HepG2 (cell line): ENCODE results near the gene ARG2. TPM values are rescaled to one million over a fixed set of nuclear protein-coding genes. Genes with fewer than 3 reads are reported as not detected.

Experiments used
- ATAC-seq: fragments of 200-7000 bp; cut with Tn5 transposase; 3 replicates; pipeline ENCODE4 v1.9.1; 2020; ENCODE audit warnings: mild to moderate bottlenecking, moderate library complexity
- BruUV-seq: library from RNA; stranded (reverse); fragments of 400-500 nt; replicated peaks from 2 replicates; lab custom pipeline; 2021; lab: Mats Ljungman, UMichigan
- CTCF ChIA-PET: fragments of 300-600 bp; formaldehyde crosslinking; extraction: SDS; loops from one replicate; lab custom pipeline; 2021; ENCODE audit warnings: low total read pairs, inconsistent platforms, low intra/inter-chr PET ratio; lab: Yijun Ruan, JAX
- POLR2A ChIA-PET: fragments of 350-600 bp; sonication (Branson Sonifier 250); formaldehyde crosslinking; loops from one replicate; lab custom pipeline; 2020; ENCODE audit warnings: antibody characterized with exemption, inconsistent platforms; lab: Yijun Ruan, JAX
- DNase-seq: peaks from one replicate; pipeline ENCODE4 v3.0.0-alpha.2; 2015; ENCODE audit warnings: low spot score
- FAIRE-seq: peaks from 3 replicates; lab custom pipeline; 2011; peaks lifted over from hg19 to GRCh38; lab: Jason Lieb, UNC
- H2AFZ ChIP-seq: one replicate; pipeline ENCODE4 v1.6.1; 2011; ENCODE audit warnings: low read length, inconsistent platforms
- H3K27ac ChIP-seq: fragments of 300-600 bp; 3 replicates; pipeline ENCODE4 v1.8.0; 2011; ENCODE audit warnings: mixed run types, mild to moderate bottlenecking, mixed read lengths, low read length, inconsistent platforms; ENCODE audit not compliant: insufficient read depth; ENCODE audit errors: extremely low read length
- H3K27me3 ChIP-seq, 2 experiments: fragments of 200-600 bp in 1 of 2; 2 replicates in 1 of 2; 3 replicates in 1 of 2; pipeline versions ENCODE4 v1.6.0 to v1.8.0; 2011; ENCODE audit warnings: low read length in 2 of 2, mild to moderate bottlenecking in 2 of 2, moderate library complexity in 2 of 2, inconsistent platforms in 1 of 2; ENCODE audit not compliant: insufficient read depth in 2 of 2, control insufficient read depth in 1 of 2
- H3K36me3 ChIP-seq, 2 experiments: fragments of 200-600 bp in 1 of 2; replicated peaks in 1 of 2; 2 replicates in 1 of 2; 3 replicates in 1 of 2; pipeline versions ENCODE4 v1.5.1 to v1.8.0; 2011; ENCODE audit warnings: low read length in 2 of 2, inconsistent platforms in 1 of 2; ENCODE audit not compliant: insufficient read depth in 2 of 2, control insufficient read depth in 1 of 2
- H3K4me1 ChIP-seq: 2 replicates; pipeline ENCODE4 v1.5.1; 2012; ENCODE audit warnings: low read length, inconsistent platforms; ENCODE audit not compliant: insufficient read depth
- H3K4me2 ChIP-seq: 2 replicates; pipeline ENCODE4 v1.6.0; 2011; ENCODE audit warnings: low read depth, low read length, inconsistent platforms
- H3K4me3 ChIP-seq, 3 experiments: fragments of 200-600 bp in 1 of 3; sonication (generic), shearing (Covaris generic) in 1 of 3; replicated peaks in 1 of 3; 2 replicates each; pipeline ENCODE4 v1.5.1; 2011 to 2016; ENCODE audit warnings: low read length in 3 of 3, inconsistent platforms in 2 of 3, low read depth in 2 of 3, mild to moderate bottlenecking in 2 of 3, control low read depth in 1 of 3, mixed read lengths in 1 of 3; ENCODE audit not compliant: insufficient read depth in 1 of 3
- H3K79me2 ChIP-seq: one replicate; pipeline ENCODE4 v1.6.1; 2011; ENCODE audit warnings: low read length, inconsistent platforms; ENCODE audit not compliant: insufficient read depth
- H3K9ac ChIP-seq: 2 replicates; pipeline ENCODE4 v1.6.0; 2011; ENCODE audit warnings: mild to moderate bottlenecking, low read depth, low read length, inconsistent platforms; ENCODE audit not compliant: insufficient read depth
- H3K9me3 ChIP-seq: 2 replicates; pipeline ENCODE4 v1.5.1; 2012; ENCODE audit warnings: mild to moderate bottlenecking, low read length
- H4K20me1 ChIP-seq: 2 replicates; pipeline ENCODE4 v1.6.0; 2011; ENCODE audit warnings: inconsistent platforms, mild to moderate bottlenecking, low read length, moderate library complexity; ENCODE audit not compliant: insufficient read depth
- HINFP ChIP-seq: sonication (generic); formaldehyde crosslinking; IDR thresholded peaks from 2 replicates; pipeline ENCODE4 v1.4.0; 2020; ENCODE audit warnings: low read depth, mild to moderate bottlenecking, missing genetic modification reagents
- HNF1B ChIP-seq: sonication (generic); formaldehyde crosslinking; IDR thresholded peaks from 2 replicates; pipeline ENCODE4 v1.5.1; 2020; ENCODE audit warnings: mild to moderate bottlenecking, moderate library complexity, missing genetic modification reagents
- KDM5B ChIP-seq: sonication (generic); formaldehyde crosslinking; IDR thresholded peaks from 2 replicates; pipeline ENCODE4 v1.4.0; 2020; ENCODE audit warnings: missing genetic modification reagents, mild to moderate bottlenecking, borderline replicate concordance
- NFRKB ChIP-seq: fragments of 450-650 bp; IDR thresholded peaks from 2 replicates; pipeline ENCODE4 v1.6.1; 2017
- NR2F1 ChIP-seq, 2 experiments: fragments of 450-650 bp in 1 of 2; formaldehyde crosslinking in 1 of 2; IDR thresholded peaks; 2 replicates each; pipeline versions ENCODE4 v1.5.0 to v1.6.1; 2016 to 2020; ENCODE audit warnings: mild to moderate bottlenecking in 1 of 2, missing compliant biosample characterization in 1 of 2, missing genetic modification reagents in 1 of 2, moderate library complexity in 1 of 2
- PHF5A ChIP-seq: IDR thresholded peaks from one replicate; pipeline ENCODE4 v1.6.1; 2018; ENCODE audit warnings: low read depth, missing genetic modification reagents; ENCODE audit not compliant: unreplicated experiment
- SAP130 ChIP-seq: IDR thresholded peaks from 2 replicates; pipeline ENCODE4 v1.6.1; 2016; ENCODE audit warnings: low read depth
- SMARCE1 ChIP-seq: fragments of 450-650 bp; IDR thresholded peaks from 2 replicates; pipeline ENCODE4 v1.6.1; 2017; ENCODE audit warnings: borderline replicate concordance
- SRY ChIP-seq: sonication (generic); formaldehyde crosslinking; IDR thresholded peaks from 2 replicates; pipeline ENCODE4 v1.8.0; 2022; ENCODE audit warnings: mild to moderate bottlenecking, missing genetic modification reagents
- THAP7 ChIP-seq: sonication (generic); formaldehyde crosslinking; IDR thresholded peaks from 2 replicates; pipeline ENCODE4 v1.8.1; 2023; ENCODE audit warnings: mild to moderate bottlenecking, missing genetic modification reagents
- ZC3H13 ChIP-seq: sonication (generic); formaldehyde crosslinking; IDR thresholded peaks from 2 replicates; pipeline ENCODE4 v1.8.1; 2023; ENCODE audit warnings: mild to moderate bottlenecking, missing genetic modification reagents, moderate library complexity
- ZNF296 ChIP-seq: sonication (generic); formaldehyde crosslinking; conservative IDR thresholded peaks from 2 replicates; pipeline ENCODE4 v1.5.0; 2020; ENCODE audit warnings: mild to moderate bottlenecking, missing genetic modification reagents
- ZNF350 ChIP-seq: sonication (generic); formaldehyde crosslinking; IDR thresholded peaks from 2 replicates; pipeline ENCODE4 v1.4.0; 2020; ENCODE audit warnings: mild to moderate bottlenecking, low read depth, missing genetic modification reagents, borderline replicate concordance
- ZNF564 ChIP-seq: sonication (generic); formaldehyde crosslinking; IDR thresholded peaks from 2 replicates; pipeline ENCODE4 v1.8.1; 2023; ENCODE audit warnings: mild to moderate bottlenecking, missing genetic modification reagents
- ZNF569 ChIP-seq: sonication (generic); formaldehyde crosslinking; IDR thresholded peaks from 2 replicates; pipeline ENCODE4 v1.5.0; 2020; ENCODE audit warnings: mild to moderate bottlenecking, missing genetic modification reagents, moderate library complexity, borderline replicate concordance
- ZNF713 ChIP-seq: sonication (generic); formaldehyde crosslinking; IDR thresholded peaks from 2 replicates; pipeline ENCODE4 v1.4.0; 2020; ENCODE audit warnings: mild to moderate bottlenecking, missing genetic modification reagents
- WGBS: methylation state at CpG from one replicate; pipeline ENCODE4 v1.1.6; 2017; ENCODE audit warnings: low lambda C conversion rate; 5-methylcytosine and 5-hydroxymethylcytosine counted together
- in situ Hi-C: cut with HindIII; loops from 2 replicates; pipeline ENCODE4 v1.10.0; 2017; ENCODE audit warnings: low pct_unique_long_range_greater_than_20kb; ENCODE audit not compliant: extremely low pct_ligation_motif_present
- intact Hi-C: fragments of 100-400 bp; cut with micrococcal nuclease; formaldehyde crosslinking; loops from one replicate; pipeline ENCODE4 v1.10.0; 2022; ENCODE audit not compliant: unreplicated experiment
- polyA plus RNA-seq, 8 experiments: library from polyadenylated mRNA; depleted of rRNA in 3 of 8; stranded (reverse) in 7 of 8; unstranded in 1 of 8; fragments of >200 nt; fragmentation: Illumina TruSeq in 4 of 8; extraction: Trizol in 4 of 8; gene quantifications; 2 replicates each; pipeline versions ENCODE4 v1.2.1 to v1.2.3, GENCODE V29; 2011 to 2016; ENCODE audit warnings: low read depth in 4 of 8, missing spikeins in 1 of 8, mixed read lengths in 1 of 8; ENCODE audit not compliant: insufficient read depth in 1 of 8
- total RNA-seq, 5 experiments: library from RNA; depleted of rRNA; stranded (reverse); fragments of >200 nt; fragmentation: Illumina TruSeq; extraction: Trizol; gene quantifications; 2 replicates each; pipeline ENCODE4 v1.2.3, GENCODE V29; 2016; ENCODE audit warnings: low read depth in 1 of 5

The ARG2 gene
- total and polyA plus RNA-seq, 2 of the 13 experiments (the other 11 are each of a cell fraction or from before 2014, with no cell fraction given): 37.5 to 73.6 TPM

- intact Hi-C loops: loop anchor here (5.0 kb wide), 1 partner anchor 1217 kb away; no protein-coding TSS in a partner anchor
- Histone ChIP-seq H3K4me1 (peaks cover 14% of the 10 kb centered on the region), H3K4me3 (no peak overlapping the region), H3K4me2 (no peak overlapping the region), H2AFZ (no peak overlapping the region), H3K27me3 (no peaks in the 10 kb centered on the region), H3K9me3 (no peaks in the 10 kb centered on the region), H3K79me2 (no peaks in the 10 kb centered on the region), H3K27ac (no peak overlapping the region), H3K36me3 (peaks cover 0 to 3% of the 10 kb centered on the region in 2 experiments; a peak in 1 of 5 replicates), H4K20me1 (no peaks in the 10 kb centered on the region), H3K9ac (no peak overlapping the region)
- ChIA-PET POLR2A (no interaction called here), CTCF (no interaction called here)
- FAIRE-seq (no peak), ATAC-seq (no peak), DNase-seq (no peak)
- TF ChIP-seq ZNF350 (CRISPR knock-in tag): no peak
- no peak for TF ChIP-seq NR2F1 (CRISPR knock-in tag; IDR thresholded peaks at IDR 0.05)
- TF ChIP-seq KDM5B (CRISPR knock-in tag): no peak
- TF ChIP-seq SAP130 (CRISPR knock-in tag): no peak
- 99% methylated on average over 11 of the region's 14 CpGs for WGBS
- in situ Hi-C loops: no loop called here
- no TSS peak for BruUV-seq
Measured at GRCh38 chr14:67574156-67574555, 45.6 kb upstream of the ARG2 start.

GRCh38 chr14:67574806-67575205 is 44.9 kb upstream of the ARG2 start:
- ChIA-PET CTCF (no interaction called here), POLR2A (no interaction called here)
- ATAC-seq (no peak), FAIRE-seq (no peak), DNase-seq (no peak)
- H3K27ac ChIP-seq: no peak overlapping the region
- H2AFZ ChIP-seq: no peak overlapping the region
- no peaks in the 10 kb centered on the region for H3K27me3 ChIP-seq
- H3K9me3 ChIP-seq: no peaks in the 10 kb centered on the region
- no TSS peak for BruUV-seq
- in situ Hi-C loops: no loop called here
- H3K4me1 ChIP-seq: peaks cover 14% of the 10 kb centered on the region
- no peak overlapping the region for H3K9ac ChIP-seq
- intact Hi-C loops: loop anchor here (5.0 kb wide), 1 partner anchor 1218 kb away; no protein-coding TSS in a partner anchor
- no peak overlapping the region for H3K4me3 ChIP-seq
- H3K36me3 ChIP-seq: peaks cover 0 to 3% of the 10 kb centered on the region in 2 experiments; a peak in 1 of 5 replicates
- H3K79me2 ChIP-seq: no peaks in the 10 kb centered on the region
- no peak overlapping the region for H3K4me2 ChIP-seq
- 88% methylated on average over 7 of the region's 7 CpGs for WGBS
- no peaks in the 10 kb centered on the region for H4K20me1 ChIP-seq
- TF ChIP-seq THAP7 (no peak), ZNF564 (CRISPR knock-in tag) (no peak), ZNF296 (CRISPR knock-in tag) (no peak), ZC3H13 (CRISPR knock-in tag) (no peak), SAP130 (CRISPR knock-in tag) (no peak), NFRKB (no peak), ZNF713 (CRISPR knock-in tag) (no peak), SRY (CRISPR knock-in tag) (no peak), SMARCE1 (no peak), ZNF569 (CRISPR knock-in tag) (no peak), HINFP (CRISPR knock-in tag) (no peak), HNF1B (no peak), PHF5A (CRISPR knock-in tag) (no peak)
